GM12878 (cell line): ENCODE data around the gene SPTBN1. TPM values are rescaled to one million over a fixed set of nuclear protein-coding genes. Genes with fewer than 3 reads are reported as not detected.

Experiments used
- ATF3 ChIP-seq: IDR thresholded peaks from 2 replicates; pipeline ENCODE4 v1.6.1; 2011; ENCODE audit warnings: low read depth, mild to moderate bottlenecking, low read length, moderate library complexity, borderline replicate concordance; ENCODE audit errors: extremely low read depth
- ATF7 ChIP-seq: fragments of 450-650 bp; IDR thresholded peaks from 2 replicates; pipeline ENCODE4 v1.6.1; 2016; ENCODE audit warnings: low read depth, mild to moderate bottlenecking
- BMI1 ChIP-seq: fragments of 450-650 bp; IDR thresholded peaks from 2 replicates; pipeline ENCODE4 v1.6.1; 2016; ENCODE audit warnings: mild to moderate bottlenecking, moderate library complexity, borderline replicate concordance
- CUX1 ChIP-seq: IDR thresholded peaks from 2 replicates; pipeline ENCODE4 v1.6.1; 2012; ENCODE audit warnings: improper control_type of control experiment, low read depth, low read length; ENCODE audit not compliant: insufficient replicate concordance
- E2F8 ChIP-seq: fragments of 450-650 bp; IDR thresholded peaks from 2 replicates; pipeline ENCODE4 v1.6.1; 2018; ENCODE audit warnings: mild to moderate bottlenecking, low read depth, moderate library complexity; ENCODE audit not compliant: partially characterized antibody
- ESRRA ChIP-seq: IDR thresholded peaks from 2 replicates; pipeline ENCODE4 v1.6.1; 2012; ENCODE audit warnings: mild to moderate bottlenecking, low read length, improper control_type of control experiment
- FOXM1 ChIP-seq: IDR thresholded peaks from 2 replicates; pipeline ENCODE4 v1.6.1; 2012; ENCODE audit warnings: low read depth, mild to moderate bottlenecking, inconsistent platforms, low read length, moderate library complexity
- GATAD2B ChIP-seq: fragments of 450-650 bp; conservative IDR thresholded peaks from 2 replicates; pipeline ENCODE4 v1.6.1; 2017; ENCODE audit warnings: low read depth, mild to moderate bottlenecking, moderate library complexity
- HCFC1 ChIP-seq: fragments of 150-350 bp; IDR thresholded peaks from 2 replicates; pipeline ENCODE4 v1.6.1; 2014; ENCODE audit warnings: low read length
- IKZF1 ChIP-seq: fragments of 450-650 bp; conservative IDR thresholded peaks from 2 replicates; pipeline ENCODE4 v1.6.1; 2017; ENCODE audit warnings: antibody characterized with exemption, mild to moderate bottlenecking
- IKZF2 ChIP-seq, 2 experiments: fragments of 450-650 bp; IDR thresholded peaks; 2 replicates each; pipeline ENCODE4 v1.6.1; 2017; ENCODE audit warnings: mild to moderate bottlenecking in 2 of 2, moderate library complexity in 2 of 2
- IRF4 ChIP-seq: IDR thresholded peaks from 2 replicates; pipeline ENCODE4 v1.6.1; 2011; ENCODE audit warnings: low read depth, low read length
- MYB ChIP-seq: fragments of 150-350 bp; IDR thresholded peaks from 2 replicates; pipeline ENCODE4 v1.6.1; 2014; ENCODE audit warnings: mild to moderate bottlenecking, low read depth, low read length, borderline replicate concordance
- PAX8 ChIP-seq: fragments of 450-650 bp; IDR thresholded peaks from 2 replicates; pipeline ENCODE4 v1.6.1; 2017; ENCODE audit warnings: mild to moderate bottlenecking, moderate library complexity
- POU2F2 ChIP-seq: IDR thresholded peaks from 3 replicates; pipeline ENCODE4 v1.6.1; 2011; ENCODE audit warnings: low read depth, mild to moderate bottlenecking, low read length, borderline replicate concordance
- RAD21 ChIP-seq: IDR thresholded peaks from 2 replicates; pipeline ENCODE4 v1.6.1; 2011; ENCODE audit warnings: mild to moderate bottlenecking, low read depth, low read length, moderate library complexity; ENCODE audit not compliant: insufficient read depth
- RFX5 ChIP-seq: IDR thresholded peaks from 2 replicates; pipeline ENCODE4 v1.6.1; 2011; ENCODE audit warnings: low read depth, low read length, improper control_type of control experiment
- ZBTB33 ChIP-seq: fragments of 450-650 bp; IDR thresholded peaks from 2 replicates; pipeline ENCODE4 v1.6.1; 2017; ENCODE audit warnings: mild to moderate bottlenecking
- ZNF217 ChIP-seq: fragments of 450-650 bp; IDR thresholded peaks from 2 replicates; pipeline ENCODE4 v1.6.1; 2017; ENCODE audit warnings: antibody characterized with exemption, mild to moderate bottlenecking
- ZZZ3 ChIP-seq: IDR thresholded peaks from 2 replicates; pipeline ENCODE4 v1.6.1; 2011; ENCODE audit warnings: low read depth; ENCODE audit not compliant: control insufficient read depth, insufficient read length
- polyA plus RNA-seq, 11 experiments: library from polyadenylated mRNA; depleted of rRNA in 4 of 11; unstranded in 6 of 11; stranded (reverse) in 5 of 11; fragments of >200 nt; fragmentation: Nextera tagmentation in 4 of 11; fragmentation: Illumina TruSeq in 1 of 11; extraction: Ambion mirVana in 4 of 11; extraction: Trizol in 1 of 11; gene quantifications; 1 replicate in 1 of 11; 2 replicates in 10 of 11; pipeline versions ENCODE4 v1.2.1 to v1.2.3, GENCODE V29; 2011 to 2016; ENCODE audit warnings: inconsistent platforms in 2 of 11, missing spikeins in 2 of 11, low read depth in 1 of 11
- total RNA-seq, 4 experiments: library from RNA; depleted of rRNA in 3 of 4; stranded (reverse); fragments of >200 nt in 3 of 4; fragmentation: Illumina TruSeq in 1 of 4; extraction: Trizol in 1 of 4; gene quantifications; 2 replicates each; pipeline versions ENCODE4 v1.2.1 to v1.2.3, GENCODE V29; 2013 to 2021

The SPTBN1 gene
- total and polyA plus RNA-seq, 10 of the 15 experiments (the other 5 are each of a cell fraction or from before 2014, with no cell fraction given), result 20.6 to 154 (median 76.7) TPM

- TF ChIP-seq CUX1 (no peak), HCFC1 (no peak), ATF3 (no peak), BMI1 (no peak), ZZZ3 (no peak), E2F8 (no peak), FOXM1 (peak; percentile 47; the same call in 1 of the 2 replicates), ESRRA (peak; percentile 80; the same call in 1 of the 2 replicates), ZNF217 (0 out of 2 replicates have a peak, but pooled peaks have one; percentile 13), IRF4 (0 out of 2 replicates have a peak, but pooled peaks have one; percentile 27), MYB (no peak), ZBTB33 (no peak), GATAD2B (no peak; the same call in none of the 2 replicates), IKZF2 (IDR thresholded peaks at IDR 0.05) (peak; percentile 66 to 76), RAD21 (no peak), IKZF1 (peak; percentile 78), POU2F2 (peak; percentile 5; the same call in 2 of the 3 replicates), PAX8 (no peak), RFX5 (no peak), ATF7 (peak; percentile 96)
Measured at GRCh38 chr2:54572636-54573536, 116.8 kb downstream of the SPTBN1 start (continued).
